Cerebellar cortex (tissue), 1 donor: ENCODE data around the gene NUDT22.

Experiments used
- DNase-seq: peaks from one replicate; pipeline ENCODE4 v3.0.0-alpha.2; 2015; ENCODE audit warnings: low spot score

The NUDT22 gene

DNA sequence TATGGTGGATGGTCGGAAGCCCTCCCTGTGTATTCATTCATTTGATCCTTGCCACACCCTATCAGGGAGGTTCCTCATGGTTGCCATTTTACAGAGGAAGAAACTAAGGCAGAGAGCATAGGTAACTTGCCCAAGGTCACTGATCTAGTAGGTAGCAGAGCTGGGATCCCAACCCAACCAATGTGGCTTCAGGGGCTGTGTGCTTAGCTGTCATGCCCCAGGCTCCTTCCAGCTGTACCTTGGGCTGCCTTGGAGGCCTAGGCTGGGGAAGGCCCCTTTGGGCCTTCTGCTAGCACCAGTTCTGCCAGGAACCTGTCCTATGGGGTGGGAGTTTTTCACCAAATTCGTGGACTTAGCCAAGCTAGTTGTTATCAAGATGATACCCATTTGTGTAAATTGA is 49.8 kb downstream of the NUDT22 start:
- DNase-seq: no peak

DNA sequence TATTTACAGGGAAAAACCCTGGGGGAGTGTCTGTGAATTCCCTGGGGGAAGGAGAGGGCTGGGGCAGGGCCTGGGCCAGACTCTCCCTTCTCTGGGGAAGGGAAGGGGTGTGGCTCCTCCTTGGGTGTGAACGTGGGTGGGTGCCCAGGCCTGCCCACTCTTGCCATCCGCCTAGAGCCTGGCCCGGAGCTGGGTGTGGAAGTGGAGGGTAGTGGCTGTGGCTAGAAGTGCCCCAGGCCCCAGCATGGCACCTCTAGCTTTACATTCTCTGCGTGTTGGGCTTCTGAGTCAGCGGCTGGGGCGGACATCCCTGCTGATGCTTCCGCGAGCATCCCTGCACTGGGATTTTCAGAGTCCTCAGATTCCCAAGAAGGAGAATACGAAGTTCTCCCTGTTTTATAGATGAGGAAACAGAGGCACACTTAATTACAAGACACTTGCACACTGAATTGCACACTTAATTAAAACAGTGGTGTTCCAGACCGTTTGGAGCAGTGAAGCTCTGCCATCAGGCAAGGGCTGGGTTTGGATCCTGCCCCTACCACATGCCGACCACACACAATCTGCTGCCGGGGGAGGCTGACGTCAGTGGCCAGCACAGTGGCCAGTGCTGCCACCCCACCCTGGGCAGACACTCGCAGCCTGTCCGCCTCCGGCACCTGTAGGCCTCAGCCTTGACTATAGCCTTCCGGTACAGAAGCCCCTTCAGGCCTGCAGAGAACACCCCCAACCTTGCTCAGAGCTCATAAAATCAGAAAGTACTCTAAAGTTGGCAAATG is 50.8 kb downstream of the NUDT22 start:
- no peak for DNase-seq

DNA sequence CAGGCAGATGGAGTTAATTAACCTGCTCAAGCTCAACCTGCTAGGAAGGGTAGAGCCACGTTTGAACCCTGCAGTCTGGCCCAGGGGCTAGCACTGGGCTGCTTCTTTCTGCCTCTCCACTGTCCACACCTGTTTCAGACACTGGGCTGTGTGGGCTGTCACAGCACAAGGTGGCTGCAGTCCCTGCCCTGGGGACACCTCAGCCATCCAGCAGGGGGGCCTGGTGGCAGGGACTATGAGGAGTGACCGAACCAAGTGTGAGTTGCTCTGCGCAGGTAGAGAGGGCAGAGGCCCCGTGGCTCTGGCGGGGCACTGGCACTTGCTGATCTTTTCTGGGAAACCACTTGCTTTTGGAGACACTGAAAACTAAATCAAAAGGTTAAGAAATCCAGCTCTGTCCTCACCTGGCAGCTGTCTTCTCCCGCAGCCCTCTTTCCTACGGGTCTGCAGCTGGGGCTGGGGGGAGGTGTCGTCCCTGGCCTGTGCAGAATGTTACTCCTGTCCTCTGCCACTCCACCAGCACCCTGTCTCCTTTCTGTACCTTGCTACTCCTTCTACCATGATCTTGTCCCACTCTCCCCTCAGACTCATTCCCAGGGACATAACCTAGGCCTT is 52.6 kb downstream of the NUDT22 start:
- no peak for DNase-seq
